Measurements from ENCODE around the gene PIGC.
A peak's percentile ranks its signal among the peaks of the same experiment; 100 is the strongest.

Gene PIGC
- total RNA-seq: 18.4 to 32.4 reads per million in 2 donors

DNA sequence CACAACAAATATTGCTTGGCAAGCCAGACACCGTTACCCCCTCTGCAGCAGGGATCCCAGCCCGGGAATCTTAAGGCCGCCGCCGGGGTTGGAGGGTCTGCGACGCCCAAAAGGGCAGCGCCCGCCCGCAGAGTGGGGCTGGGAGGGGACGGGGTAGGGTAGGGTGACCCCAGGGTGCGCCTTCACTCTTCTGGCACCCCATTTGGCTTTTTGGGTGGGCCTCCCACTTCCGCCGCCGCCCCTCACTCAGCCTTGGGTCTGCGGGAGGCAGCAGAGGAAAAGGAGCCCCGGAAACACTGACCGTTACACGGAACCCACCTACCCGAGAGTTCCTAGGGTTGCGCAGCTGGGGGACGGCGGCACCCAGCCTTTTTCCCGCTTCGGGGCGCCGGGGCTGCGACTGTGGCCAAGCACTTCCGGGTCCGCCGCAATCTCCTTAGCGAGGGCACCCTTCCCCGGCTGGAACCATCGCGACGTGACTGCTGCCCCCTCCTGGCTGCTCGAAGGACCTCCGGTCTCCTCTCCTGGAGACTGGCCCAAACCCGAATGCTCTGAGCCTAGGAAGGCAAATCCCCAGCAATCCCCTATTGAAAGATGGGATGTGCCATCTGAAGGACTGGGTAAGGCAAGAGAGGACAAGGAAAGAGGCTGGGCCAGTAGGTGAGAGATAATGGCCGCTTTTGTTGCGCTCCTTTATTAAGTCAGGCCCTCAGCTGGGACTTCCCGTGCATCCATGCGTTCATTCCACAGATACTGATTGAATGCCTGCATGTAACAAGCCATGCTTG, at the start of gene PIGC:
TSS of gene PIGC (minus strand) at position 404 of the 788 bp plus-strand sequence. CDS start 1,447 bp downstream, outside the sequence.
- peak; percentile 75 to 93 (median 86) for DNase-seq

- DNase-seq: no peak
These were observed 48.6 kb upstream of the PIGC start for GRCh38 chr1:172492421-172492820.

DNA sequence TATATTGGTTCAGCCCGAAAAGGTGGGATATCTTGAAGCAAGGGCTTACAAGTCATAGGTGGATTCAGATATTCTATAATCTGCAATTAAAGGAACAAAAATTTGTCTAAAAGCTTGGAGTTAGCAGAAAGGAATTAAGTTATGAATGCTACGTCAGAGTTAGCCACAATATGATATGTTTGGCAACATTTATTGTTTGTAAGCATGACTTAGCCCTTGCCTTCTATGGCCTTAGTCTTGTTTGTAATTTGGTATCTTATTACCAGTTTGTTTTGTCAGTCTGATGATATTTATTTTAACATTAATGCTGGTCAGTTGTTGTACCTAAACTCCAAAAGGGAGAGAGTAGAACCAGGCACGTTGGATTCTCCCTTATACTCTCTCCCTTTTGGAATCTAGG, 46.0 kb upstream of the PIGC start:
- DNase-seq: no peak

DNA sequence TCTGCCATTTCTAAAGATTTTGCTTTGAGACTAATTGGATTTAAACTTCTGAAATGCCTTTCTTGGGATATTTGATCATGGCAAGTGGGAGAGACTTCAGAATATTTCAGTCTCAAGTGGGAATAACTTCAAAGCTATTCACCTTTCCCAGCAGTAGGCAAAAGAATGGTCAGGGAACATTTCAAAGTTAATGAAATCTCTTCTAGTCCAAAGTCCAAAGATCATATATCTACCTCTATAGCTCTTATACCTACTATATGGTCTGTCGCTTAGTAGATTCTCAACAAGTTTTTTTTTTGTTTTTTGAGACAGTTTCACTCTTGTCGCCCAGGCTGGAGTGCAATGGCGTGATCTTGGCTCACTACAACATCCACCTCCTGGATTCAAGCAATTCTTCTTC, 44.5 kb upstream of the PIGC start:
- DNase-seq: no peak

- DNase-seq: no peak
These were observed 43.7 kb upstream of the PIGC start for GRCh38 chr1:172487550-172487949.

DNA sequence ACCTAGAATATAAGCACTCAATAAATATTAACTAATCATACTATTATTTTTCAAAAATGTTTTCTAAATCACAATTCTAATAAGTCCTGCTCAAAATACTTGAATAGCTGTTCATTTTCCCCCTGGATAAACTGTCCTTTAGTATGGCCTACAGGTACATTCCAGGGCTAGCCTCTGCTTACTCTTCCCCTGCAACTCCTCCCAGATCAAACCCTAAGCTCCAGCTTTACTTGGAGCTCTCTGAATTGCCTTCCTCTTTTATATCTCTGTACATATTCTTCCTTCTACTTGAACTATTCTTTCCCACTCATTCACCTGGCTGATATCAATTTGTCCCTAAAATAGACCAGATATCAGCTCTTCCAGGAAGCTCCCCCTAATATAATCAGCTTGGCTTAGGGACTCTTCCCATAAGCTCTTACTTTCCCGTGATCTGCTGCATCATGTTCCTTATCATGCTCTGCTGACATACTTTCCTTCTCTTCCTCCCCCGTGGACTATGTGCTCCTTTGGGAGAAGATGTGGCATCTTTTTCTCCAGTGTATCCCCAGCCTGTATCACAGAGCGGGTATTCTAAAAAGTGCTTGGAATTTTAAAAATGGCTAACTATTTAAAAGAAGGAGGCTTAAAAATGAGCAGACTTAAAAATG, 43.1 kb upstream of the PIGC start:
- DNase-seq: no peak

DNA sequence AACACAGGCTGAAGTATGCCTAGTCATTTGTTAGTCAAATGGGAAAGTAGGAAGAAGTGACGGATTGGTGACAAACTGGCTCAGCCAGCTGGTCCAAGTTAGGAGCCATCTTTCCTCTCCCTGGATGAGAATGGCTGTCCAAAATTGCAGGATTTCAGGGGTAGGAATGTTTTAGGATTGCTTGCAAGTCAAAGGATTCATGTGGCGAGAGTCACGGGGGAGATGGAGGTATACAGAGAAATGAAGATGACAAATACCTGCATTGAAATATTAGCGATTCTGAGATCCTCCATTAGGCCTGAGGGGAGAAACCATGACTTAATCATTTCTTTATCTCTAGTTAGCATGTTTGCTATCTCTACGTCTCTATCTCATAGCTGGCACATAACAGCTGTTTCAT, 41.8 kb upstream of the PIGC start:
- no peak for DNase-seq

DNA sequence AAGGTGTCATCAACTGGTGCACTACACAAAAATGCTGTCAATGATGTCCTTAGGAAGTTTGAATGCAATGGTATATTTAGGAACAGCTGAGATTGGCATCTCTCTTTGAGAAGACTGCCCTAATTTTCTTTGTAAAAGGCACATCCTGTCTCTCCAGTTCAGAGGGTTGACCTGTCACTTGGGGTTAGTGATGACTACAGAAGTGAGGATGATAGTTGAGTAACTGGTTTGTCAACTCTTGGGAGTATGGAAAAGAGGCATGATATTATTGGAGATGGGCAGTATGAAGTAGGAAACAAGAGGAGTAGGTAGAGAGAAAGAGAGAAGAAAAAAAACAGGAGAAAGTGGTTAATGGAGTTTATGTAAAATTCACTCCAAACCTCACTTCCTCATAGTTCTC, 40.4 kb upstream of the PIGC start:
- DNase-seq: no peak

DNA sequence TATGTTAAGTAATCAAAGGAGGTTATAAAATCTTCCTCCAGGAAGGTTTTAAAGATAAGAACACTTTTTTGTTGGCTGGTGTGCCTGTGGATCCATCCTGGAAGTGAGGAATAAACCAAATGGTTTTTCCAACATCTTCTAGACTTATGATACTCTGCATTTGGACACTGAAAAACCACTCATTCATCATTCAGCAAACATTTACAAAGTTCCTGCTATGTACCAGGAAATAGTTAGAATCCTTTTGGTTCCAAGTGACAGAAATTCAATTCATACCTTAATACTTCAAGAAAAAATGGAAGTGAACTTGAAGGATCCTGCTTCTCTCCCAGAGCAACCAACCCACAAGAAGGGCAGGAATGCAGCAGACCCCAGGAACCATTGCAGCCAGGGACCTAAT, 39.6 kb upstream of the PIGC start:
- no peak for DNase-seq

DNA sequence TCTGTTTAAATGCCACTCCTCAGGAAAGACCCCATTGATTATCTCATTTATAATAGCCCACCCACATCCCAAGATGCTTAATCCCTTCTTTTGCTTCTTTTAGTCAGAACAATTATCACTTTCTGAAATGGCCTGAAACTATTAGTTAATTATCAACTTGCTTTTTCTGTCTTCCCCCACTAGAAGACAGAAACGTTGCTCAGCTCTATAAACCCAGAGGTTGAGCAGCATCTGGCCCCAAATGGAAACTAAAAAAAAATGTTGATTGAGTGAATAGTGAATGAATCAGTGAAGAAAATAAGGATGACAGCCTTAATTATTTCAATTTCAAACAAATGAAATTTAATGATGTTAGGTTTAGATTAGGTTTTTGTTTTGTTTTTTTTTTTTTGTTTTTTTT, 38.2 kb upstream of the PIGC start:
- no peak for DNase-seq

GRCh38 chr1:172480431-172480830, 36.6 kb upstream of the PIGC start:
- no peak for DNase-seq

GRCh38 chr1:172478485-172478884, 34.6 kb upstream of the PIGC start:
- DNase-seq: no peak

DNA sequence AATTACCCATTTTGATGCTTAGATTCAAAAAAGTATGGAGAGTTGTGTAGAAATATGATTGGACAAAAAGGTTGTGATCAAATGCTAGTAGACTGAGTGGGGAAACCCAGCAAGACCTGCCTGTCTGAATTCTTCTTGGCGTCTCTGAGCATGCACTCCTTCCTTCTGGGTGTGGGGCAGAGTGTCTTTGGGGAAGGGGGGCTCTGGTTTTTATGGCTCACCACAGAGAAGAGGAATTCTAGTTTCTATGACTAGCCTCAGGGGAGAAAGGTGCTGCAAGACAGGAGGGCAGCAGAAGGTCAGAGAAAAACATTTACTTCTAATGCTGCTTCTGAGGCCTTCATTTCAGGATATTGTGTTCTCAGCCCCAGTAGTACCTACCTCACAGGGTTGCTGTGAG, 33.9 kb upstream of the PIGC start:
- no peak for DNase-seq

DNA sequence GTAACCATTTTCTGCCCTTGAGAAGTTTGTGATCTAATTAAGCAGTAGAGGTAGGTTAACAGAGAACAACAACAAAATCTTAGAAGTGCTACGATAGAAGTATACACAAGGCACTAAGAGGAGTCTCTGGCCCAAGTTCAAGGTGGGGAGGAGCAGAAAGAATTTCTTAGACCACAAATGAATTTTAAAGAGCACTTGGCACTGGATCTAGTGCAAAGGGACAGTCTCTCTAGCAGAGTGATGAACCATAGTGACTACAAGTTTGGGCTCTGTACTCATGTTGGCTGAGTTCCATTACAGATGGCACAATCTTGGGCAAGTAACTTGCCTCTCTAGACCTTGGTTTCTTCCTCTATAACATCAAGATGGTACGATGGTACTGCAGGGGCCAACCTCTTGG, 33.3 kb upstream of the PIGC start:
- DNase-seq: no peak

GRCh38 chr1:172476218-172476811, 32.4 kb upstream of the PIGC start:
- no peak for DNase-seq

- DNase-seq: no peak
These were observed 30.0 kb upstream of the PIGC start for GRCh38 chr1:172473842-172474241.

GRCh38 chr1:172473302-172473701, 29.4 kb upstream of the PIGC start:
- DNase-seq: no peak

DNA sequence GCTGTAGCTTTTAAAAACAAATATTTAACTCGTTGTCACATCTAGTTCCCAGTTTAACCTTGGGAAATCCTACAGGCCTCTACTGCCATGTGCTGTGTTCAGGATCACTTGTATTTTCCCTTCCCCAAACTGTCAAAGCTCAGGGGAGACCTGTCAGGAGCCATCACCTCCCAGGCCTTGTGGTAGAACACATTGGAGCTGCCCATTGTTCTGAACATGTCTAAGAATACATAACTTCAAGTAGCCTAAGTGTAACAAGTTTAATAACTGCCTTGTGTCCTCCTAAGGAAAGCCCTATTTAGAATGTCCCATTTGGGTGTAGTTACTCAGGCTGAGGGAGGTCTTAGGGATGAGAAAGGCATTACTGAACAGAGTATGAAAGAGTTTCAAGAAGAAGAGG, 28.6 kb upstream of the PIGC start:
- no peak for DNase-seq

- DNase-seq: no peak
These were observed 27.8 kb upstream of the PIGC start for GRCh38 chr1:172471666-172472065.

- no peak for DNase-seq
These were observed 26.3 kb upstream of the PIGC start for GRCh38 chr1:172470149-172470548.

DNA sequence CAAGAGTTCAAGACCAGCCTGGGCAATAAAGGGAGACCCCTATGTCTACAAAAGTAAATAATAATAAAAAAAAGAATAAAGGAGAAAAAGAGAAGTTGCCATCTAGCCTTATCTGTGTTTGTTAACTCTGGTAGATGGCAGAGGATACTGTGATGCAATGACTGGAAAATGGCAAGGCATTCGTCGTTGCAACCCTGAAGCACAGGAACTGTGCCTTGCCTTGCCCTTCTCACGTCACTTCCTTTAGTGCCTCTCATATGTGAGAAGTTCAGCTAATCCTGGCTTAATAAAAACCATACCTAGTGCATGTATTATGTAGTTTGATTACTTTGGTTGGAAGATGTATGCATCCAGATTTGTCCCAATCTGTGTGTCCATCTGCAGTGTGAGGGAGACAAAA, 25.8 kb upstream of the PIGC start:
- no peak for DNase-seq

- DNase-seq: no peak
These were observed 24.4 kb upstream of the PIGC start for GRCh38 chr1:172468296-172468695.

DNA sequence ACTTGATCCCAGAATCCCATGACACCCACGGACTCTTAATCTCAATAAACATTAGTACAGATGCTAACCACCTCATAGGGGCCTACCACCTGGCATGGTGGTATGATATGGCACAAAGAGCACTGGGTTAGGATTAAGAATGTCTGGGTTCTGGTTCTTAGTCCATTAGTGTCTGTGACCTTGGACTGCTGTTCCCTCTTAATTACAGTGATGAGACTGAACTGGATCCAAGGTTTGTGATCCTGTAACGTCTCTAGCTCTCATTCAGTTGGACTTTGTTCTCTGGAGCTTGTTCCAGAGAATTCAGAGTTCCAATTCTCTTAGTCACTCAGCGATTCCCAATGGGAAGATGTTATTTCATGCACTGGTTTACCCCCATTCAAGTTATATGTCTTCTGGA, 23.6 kb upstream of the PIGC start:
- no peak for DNase-seq

- DNase-seq: no peak
These were observed 23.0 kb upstream of the PIGC start for GRCh38 chr1:172466795-172467407.
